Stimulated activated CD4-positive, alpha-beta T cell treated with anti-CD3 and anti-CD28 coated beads, Interleukin-12 subunit alpha, Interleukin-12 subunit beta, amount 100 ng/mL, for 48 hours (primary cell): Measurements from ENCODE around the gene CTRL.
"Not testable (repeated sequence)": the region's sequence is repeated elsewhere in the genome, so short reads cannot be mapped to it uniquely, and the experiment has no call there.

Experiments used
- DNase-seq, 3 donors: peaks; one replicate each; pipeline ENCODE4 v3.0.0-alpha.2; 2020; ENCODE audit warnings: low read depth in 2 of 3, low spot score in 1 of 3

The CTRL gene

GRCh38 chr16:67924140-67924906, 7.3 kb downstream of the CTRL start:
- no peak for DNase-seq

- no peak for DNase-seq
These were observed 8.1 kb downstream of the CTRL start for GRCh38 chr16:67923414-67924116.

GRCh38 chr16:67922740-67923139, 8.9 kb downstream of the CTRL start:
- no peak for DNase-seq

- no peak for DNase-seq
These were observed 9.4 kb downstream of the CTRL start for GRCh38 chr16:67922221-67922620.

- DNase-seq: no peak
These were observed 11.9 kb downstream of the CTRL start for GRCh38 chr16:67919622-67920221.

- peak; percentile 40 to 55 (median 50) for DNase-seq
These were observed 13.8 kb downstream of the CTRL start for GRCh38 chr16:67917852-67918236.

GRCh38 chr16:67917140-67917851, 14.4 kb downstream of the CTRL start:
- no peak for DNase-seq

GRCh38 chr16:67915831-67916723, 15.6 kb downstream of the CTRL start:
- no peak for DNase-seq

GRCh38 chr16:67915496-67915769, 16.2 kb downstream of the CTRL start:
- DNase-seq: not testable (repeated sequence)

GRCh38 chr16:67914758-67915495, 16.7 kb downstream of the CTRL start:
- no peak for DNase-seq

- DNase-seq: no peak
These were observed 21.5 kb downstream of the CTRL start for GRCh38 chr16:67910158-67910557.

- no peak for DNase-seq
These were observed 22.5 kb downstream of the CTRL start for GRCh38 chr16:67909056-67909742.

- no peak for DNase-seq
These were observed 24.1 kb downstream of the CTRL start for GRCh38 chr16:67907397-67908180.

GRCh38 chr16:67902831-67903230, 28.8 kb downstream of the CTRL start:
- no peak for DNase-seq

GRCh38 chr16:67901734-67902133, 29.9 kb downstream of the CTRL start:
- no peak for DNase-seq

- no peak for DNase-seq
These were observed 34.4 kb downstream of the CTRL start for GRCh38 chr16:67897231-67897630.

- no peak for DNase-seq
These were observed 37.8 kb downstream of the CTRL start for GRCh38 chr16:67893743-67894399.
